Measurements from ENCODE around the gene ADARB2.

DNA sequence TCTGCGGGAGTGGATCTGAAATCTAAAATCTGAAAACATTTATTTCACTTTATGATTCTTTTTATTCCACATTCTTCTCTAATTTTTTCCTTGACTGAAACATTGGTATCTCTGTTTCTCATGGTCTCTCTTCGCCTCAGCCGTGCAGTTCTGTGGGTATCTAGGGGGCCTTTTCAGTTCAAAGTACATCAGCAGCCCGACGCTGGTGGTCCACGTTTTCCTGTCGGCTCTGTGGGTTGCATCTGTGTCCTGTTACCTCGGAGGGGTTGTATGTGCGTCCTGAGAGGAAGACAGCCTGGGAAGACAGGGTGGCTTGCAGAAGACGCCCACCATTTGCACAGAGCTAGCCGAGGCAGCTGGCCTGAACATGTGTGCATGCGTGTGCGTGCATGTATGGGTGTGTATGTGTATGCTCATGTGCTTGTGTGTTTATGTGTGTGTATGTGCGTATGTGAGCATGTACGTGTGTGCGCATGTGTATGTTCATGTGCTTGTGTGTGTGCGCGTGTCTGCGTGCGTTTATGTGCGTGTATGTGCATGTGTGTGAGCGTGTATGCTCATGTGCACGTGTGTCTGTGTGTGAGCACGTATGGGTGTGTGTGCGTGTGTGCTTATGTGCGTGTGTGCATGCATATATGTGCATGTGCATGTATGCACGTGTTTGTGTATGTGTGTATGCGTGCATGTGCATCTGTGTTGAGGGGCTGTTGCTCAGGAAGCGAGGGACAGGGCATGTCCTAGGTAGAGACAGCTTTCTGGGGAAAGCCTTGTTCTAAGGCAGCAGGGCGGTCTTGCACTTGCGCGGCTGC is 211.8 kb downstream of the ADARB2 start:
- TF ChIP-seq, protein P1, sequence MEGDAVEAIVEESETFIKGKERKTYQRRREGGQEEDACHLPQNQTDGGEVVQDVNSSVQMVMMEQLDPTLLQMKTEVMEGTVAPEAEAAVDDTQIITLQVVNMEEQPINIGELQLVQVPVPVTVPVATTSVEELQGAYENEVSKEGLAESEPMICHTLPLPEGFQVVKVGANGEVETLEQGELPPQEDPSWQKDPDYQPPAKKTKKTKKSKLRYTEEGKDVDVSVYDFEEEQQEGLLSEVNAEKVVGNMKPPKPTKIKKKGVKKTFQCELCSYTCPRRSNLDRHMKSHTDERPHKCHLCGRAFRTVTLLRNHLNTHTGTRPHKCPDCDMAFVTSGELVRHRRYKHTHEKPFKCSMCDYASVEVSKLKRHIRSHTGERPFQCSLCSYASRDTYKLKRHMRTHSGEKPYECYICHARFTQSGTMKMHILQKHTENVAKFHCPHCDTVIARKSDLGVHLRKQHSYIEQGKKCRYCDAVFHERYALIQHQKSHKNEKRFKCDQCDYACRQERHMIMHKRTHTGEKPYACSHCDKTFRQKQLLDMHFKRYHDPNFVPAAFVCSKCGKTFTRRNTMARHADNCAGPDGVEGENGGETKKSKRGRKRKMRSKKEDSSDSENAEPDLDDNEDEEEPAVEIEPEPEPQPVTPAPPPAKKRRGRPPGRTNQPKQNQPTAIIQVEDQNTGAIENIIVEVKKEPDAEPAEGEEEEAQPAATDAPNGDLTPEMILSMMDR (IDR thresholded peaks at IDR 0.05): no peak
- no peak for TF ChIP-seq EP300 (IDR thresholded peaks at IDR 0.05)
- no peak for TF ChIP-seq POLR2A (IDR thresholded peaks at IDR 0.05)
- TF ChIP-seq POLR2AphosphoS5 (IDR thresholded peaks at IDR 0.05): no peak
